Measurements from ENCODE around the gene AKT1S1. TPM values are rescaled to one million over a fixed set of nuclear protein-coding genes. Genes with fewer than 3 reads are reported as not detected.
A peak's percentile ranks its signal among the peaks of the same experiment; 100 is the strongest.

AKT1S1 gene
- total RNA-seq, 2 experiments from 2014 or later = 7.3 to 19.8 TPM

GRCh38 chr19:49870309-49870901, 6.8 kb downstream of the AKT1S1 start:
- H3K4me1 ChIP-seq (ENCODE audit: insufficient read depth, low read length, poor library complexity, severe bottlenecking) = peaks cover 51% of the 10 kb centered on the region
- intact Hi-C loops (cut with micrococcal nuclease; ENCODE audit: unreplicated experiment) = no loop called here
- H3K9me3 ChIP-seq (ENCODE audit: low read length) = no peaks in the 10 kb centered on the region
- no peaks in the 10 kb centered on the region for H3K9me2 ChIP-seq (ENCODE audit: insufficient read depth, low read length)
- H3K79me2 ChIP-seq (ENCODE audit: insufficient read depth, low read depth, low read length) = peaks cover 22% of the 10 kb centered on the region; the same call in 1 of the 2 replicates
- peaks cover 11% of the 10 kb centered on the region; the same call in 1 of the 2 replicates for H3K36me3 ChIP-seq (ENCODE audit: insufficient read depth, low read length)
- no peaks in the 10 kb centered on the region for H4K20me1 ChIP-seq (ENCODE audit: insufficient read depth, low read length)
- H3K4me2 ChIP-seq (ENCODE audit: low read length) = peak overlapping the region; percentile 66
- TF ChIP-seq EZH2phosphoT487 (IDR thresholded peaks at IDR 0.05; ENCODE audit: borderline replicate concordance, low read depth, low read length) = no peak
- TF ChIP-seq CTCF (conservative IDR thresholded peaks at IDR 0.05; ENCODE audit: low read length) = no peak
- peak overlapping the region; percentile 69 for H3K4me3 ChIP-seq (ENCODE audit: low read depth, low read length, poor library complexity, severe bottlenecking)
- H2AFZ ChIP-seq (ENCODE audit: low read length) = no peak overlapping the region
- no TSS peak for BruUV-seq (replicated peaks)
- ChIA-PET POLR2A (no interaction called here), CTCF (ENCODE audit: unreplicated experiment) (no interaction called here)
- no peak for DNase-seq (ENCODE audit: low spot score)
- H3K27ac ChIP-seq (ENCODE audit: low read depth, low read length, poor library complexity, severe bottlenecking) = peak overlapping the region; percentile 42

- Histone ChIP-seq H2AFZ (ENCODE audit: low read length) (peak overlapping the region; percentile 51; the same call in 1 of the 2 replicates), H3K9me2 (ENCODE audit: insufficient read depth, low read length) (no peaks in the 10 kb centered on the region), H3K4me2 (ENCODE audit: low read length) (peak overlapping the region; percentile 66), H3K79me2 (ENCODE audit: insufficient read depth, low read depth, low read length) (peaks cover 23% of the 10 kb centered on the region; the same call in 1 of the 2 replicates), H3K27ac (ENCODE audit: low read depth, low read length, poor library complexity, severe bottlenecking) (peak overlapping the region; percentile 49), H3K9me3 (ENCODE audit: low read length) (no peaks in the 10 kb centered on the region), H3K4me3 (ENCODE audit: low read depth, low read length, poor library complexity, severe bottlenecking) (peak overlapping the region; percentile 69), H3K4me1 (ENCODE audit: insufficient read depth, low read length, poor library complexity, severe bottlenecking) (peaks cover 49% of the 10 kb centered on the region), H3K36me3 (ENCODE audit: insufficient read depth, low read length) (peaks cover 16% of the 10 kb centered on the region; the same call in 1 of the 2 replicates), H4K20me1 (ENCODE audit: insufficient read depth, low read length) (peaks cover 5% of the 10 kb centered on the region; the same call in 1 of the 2 replicates)
- TF ChIP-seq CTCF (conservative IDR thresholded peaks at IDR 0.05; ENCODE audit: low read length) = no peak
- no peak for TF ChIP-seq EZH2phosphoT487 (IDR thresholded peaks at IDR 0.05; ENCODE audit: borderline replicate concordance, low read depth, low read length)
- ChIA-PET POLR2A (interaction anchor here (0.7 to 1.1 kb wide), 4 partner anchors 10 to 50 kb away, joined by 3 to 7 read pairs (median 4); no protein-coding TSS in a partner anchor), CTCF (ENCODE audit: unreplicated experiment) (interaction anchor here (0.6 kb wide), 1 partner anchor 659 kb away, joined by 3 read pairs; no protein-coding TSS in a partner anchor)
- peak; percentile 100 for DNase-seq (ENCODE audit: low spot score)
- intact Hi-C loops (cut with micrococcal nuclease; ENCODE audit: unreplicated experiment) = no loop called here
- no TSS peak for BruUV-seq (replicated peaks)
These were observed 7.5 kb downstream of the AKT1S1 start for GRCh38 chr19:49869484-49870308.
